A673 (cell line): ENCODE results near the gene ERVFRD-1. TPM values are rescaled to one million over a fixed set of nuclear protein-coding genes. Genes with fewer than 3 reads are reported as not detected.

Experiments
- BruUV-seq: library from RNA; stranded (reverse); fragments of 400-500 nt; replicated peaks from 2 replicates; lab custom pipeline; 2021; lab: Mats Ljungman, UMichigan
- CTCF ChIA-PET: fragments of 300-600 bp; sonication (Branson Sonifier 250); formaldehyde crosslinking; loops from one replicate; lab custom pipeline; 2022; ENCODE audit warnings: antibody characterized with exemption; lab: Charles Lee
- POLR2A ChIA-PET: fragments of 300-600 bp; sonication (Branson Sonifier 250); formaldehyde crosslinking; loops from one replicate; lab custom pipeline; 2022; ENCODE audit warnings: antibody characterized with exemption; ENCODE audit not compliant: low non-redundant PET; lab: Charles Lee
- DNase-seq: peaks from one replicate; pipeline ENCODE4 v3.0.0-alpha.2; 2015; ENCODE audit warnings: low spot score
- H3K27ac ChIP-seq: fragments of 200-600 bp; sonication (generic); 2 replicates; pipeline ENCODE4 v1.5.1; 2016; ENCODE audit warnings: mixed run types, low read depth, mild to moderate bottlenecking, mixed read lengths, antibody characterized with exemption, low read length; ENCODE audit not compliant: poor library complexity, severe bottlenecking
- H3K27me3 ChIP-seq: fragments of 200-600 bp; sonication (generic); replicated peaks from 2 replicates; pipeline ENCODE4 v1.6.1; 2017; ENCODE audit warnings: mixed run types, low read depth, mild to moderate bottlenecking, mixed read lengths, antibody characterized with exemption, low read length; ENCODE audit not compliant: insufficient read depth, poor library complexity
- H3K36me3 ChIP-seq: fragments of 200-600 bp; sonication (generic); 2 replicates; pipeline ENCODE4 v1.6.1; 2016; ENCODE audit warnings: mixed run types, mild to moderate bottlenecking, mixed read lengths, antibody characterized with exemption, low read length; ENCODE audit not compliant: insufficient read depth, poor library complexity, severe bottlenecking
- H3K4me1 ChIP-seq: fragments of 200-600 bp; sonication (generic); 2 replicates; pipeline ENCODE4 v1.6.1; 2017; ENCODE audit warnings: mixed run types, mild to moderate bottlenecking, mixed read lengths, antibody characterized with exemption, low read length; ENCODE audit not compliant: insufficient read depth, poor library complexity, severe bottlenecking
- H3K4me3 ChIP-seq: fragments of 200-600 bp; sonication (generic); 2 replicates; pipeline ENCODE4 v1.5.1; 2016; ENCODE audit warnings: low read depth, mixed run types, mild to moderate bottlenecking, mixed read lengths, low read length; ENCODE audit not compliant: poor library complexity, severe bottlenecking
- H3K9me3 ChIP-seq: fragments of 200-600 bp; sonication (generic); 2 replicates; pipeline ENCODE4 v1.6.1; 2016; ENCODE audit warnings: mixed run types, low read depth, mild to moderate bottlenecking, mixed read lengths, antibody characterized with exemption, low read length; ENCODE audit not compliant: poor library complexity, severe bottlenecking
- CTCF ChIP-seq: fragments of 300-800, 200-600 bp; sonication (generic); conservative IDR thresholded peaks from 2 replicates; pipeline ENCODE4 v1.5.1; 2017; ENCODE audit warnings: low read depth, mild to moderate bottlenecking, antibody characterized with exemption, low read length, moderate library complexity, mixed read lengths
- EZH2 ChIP-seq: fragments of 200-600 bp; sonication (generic); IDR thresholded peaks from 2 replicates; pipeline ENCODE4 v1.6.1; 2017; ENCODE audit warnings: borderline replicate concordance, low read depth, mild to moderate bottlenecking, mixed read lengths, antibody characterized with exemption, low read length; ENCODE audit not compliant: poor library complexity, severe bottlenecking
- intact Hi-C: fragments of 100-400 bp; cut with micrococcal nuclease; formaldehyde crosslinking; loops from one replicate; pipeline ENCODE4 v1.10.0; 2022; ENCODE audit not compliant: unreplicated experiment
- total RNA-seq: library from RNA; stranded (reverse); gene quantifications from 2 replicates; pipeline ENCODE4 v1.2.3, GENCODE V29; 2021

The ERVFRD-1 gene
- total RNA-seq, 1 experiment from 2014 or later, result 0.11 TPM

DNA sequence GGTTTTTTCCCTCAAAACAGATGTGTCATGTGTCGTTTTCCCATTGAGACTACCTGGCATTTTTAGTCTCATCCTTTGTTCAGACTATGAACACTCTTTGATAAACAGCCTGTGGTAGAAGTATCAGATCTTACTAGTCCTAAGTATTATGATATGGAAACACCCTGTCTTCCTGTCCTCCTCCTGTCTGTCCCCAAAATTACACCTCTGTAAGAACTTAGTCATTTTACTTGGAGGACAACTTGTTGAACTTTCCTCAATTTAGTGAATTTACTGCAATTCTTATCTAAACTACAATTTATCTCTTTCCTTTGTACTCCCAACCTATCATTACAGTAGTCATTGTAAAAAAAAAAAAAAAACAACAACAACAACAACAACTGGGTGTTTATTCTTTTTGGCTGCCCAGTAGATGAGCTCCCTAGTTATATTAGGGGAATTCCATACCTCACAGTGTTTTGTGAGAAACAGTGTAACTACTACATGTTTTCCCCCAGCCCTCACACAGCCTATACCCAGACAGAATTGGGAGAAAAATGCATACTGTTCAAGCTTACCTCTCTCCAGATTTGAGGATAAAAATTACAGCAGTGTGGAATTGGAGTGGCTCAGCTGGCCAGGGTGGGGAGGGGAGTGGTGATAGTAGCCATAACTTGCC, 18.5 kb upstream of the ERVFRD-1 start:
- H3K36me3 ChIP-seq, result no peaks in the 10 kb centered on the region
- ChIA-PET POLR2A (no interaction called here), CTCF (no interaction called here)
- BruUV-seq, result no TSS peak
- DNase-seq, result no peak
- no peak overlapping the region for H3K4me3 ChIP-seq
- H3K27ac ChIP-seq, result no peak overlapping the region
- H3K9me3 ChIP-seq, result no peaks in the 10 kb centered on the region
- intact Hi-C loops, result no loop called here
- H3K4me1 ChIP-seq, result no peaks in the 10 kb centered on the region
- TF ChIP-seq CTCF (no peak), EZH2 (no peak)
- no peaks in the 10 kb centered on the region for H3K27me3 ChIP-seq

GRCh38 chr6:11128608-11129007, 17.1 kb upstream of the ERVFRD-1 start:
- no peak for TF ChIP-seq EZH2
- TF ChIP-seq CTCF, result no peak
- POLR2A ChIA-PET, result no interaction called here
- CTCF ChIA-PET, result no interaction called here
- Histone ChIP-seq H3K27me3 (no peaks in the 10 kb centered on the region), H3K27ac (no peak overlapping the region), H3K4me1 (no peaks in the 10 kb centered on the region), H3K4me3 (no peak overlapping the region), H3K36me3 (no peaks in the 10 kb centered on the region), H3K9me3 (no peaks in the 10 kb centered on the region)
- no TSS peak for BruUV-seq
- intact Hi-C loops, result no loop called here
- no peak for DNase-seq

GRCh38 chr6:11126876-11127275, 15.4 kb upstream of the ERVFRD-1 start:
- Histone ChIP-seq H3K27ac (no peak overlapping the region), H3K4me1 (peaks cover 1% of the 10 kb centered on the region), H3K4me3 (no peak overlapping the region), H3K9me3 (no peaks in the 10 kb centered on the region), H3K36me3 (no peaks in the 10 kb centered on the region), H3K27me3 (no peaks in the 10 kb centered on the region)
- no TSS peak for BruUV-seq
- TF ChIP-seq EZH2 (no peak), CTCF (no peak)
- DNase-seq, result no peak
- intact Hi-C loops, result no loop called here
- ChIA-PET POLR2A (no interaction called here), CTCF (no interaction called here)
